IMR-90 (cell line): ENCODE data around the gene CAMK4. TPM values are rescaled to one million over a fixed set of nuclear protein-coding genes. Genes with fewer than 3 reads are reported as not detected.

Experiments
- ATAC-seq: fragments of 200-7000 bp; cut with Tn5 transposase; 2 replicates; pipeline ENCODE4 v1.9.1; 2020; ENCODE audit warnings: low read depth, mild to moderate bottlenecking, moderate library complexity
- BruUV-seq: library from RNA; stranded (reverse); fragments of 400-500 nt; replicated peaks from 2 replicates; lab custom pipeline; 2021; lab: Mats Ljungman, UMichigan
- CTCF ChIA-PET: fragments of 300-600 bp; formaldehyde crosslinking; extraction: SDS; loops from one replicate; lab custom pipeline; 2021; ENCODE audit warnings: antibody characterized with exemption; lab: Yijun Ruan, JAX
- POLR2A ChIA-PET: fragments of 300-600 bp; sonication (Branson Sonifier 250); formaldehyde crosslinking; loops from one replicate; lab custom pipeline; 2022; ENCODE audit warnings: antibody characterized with exemption; ENCODE audit not compliant: unreplicated experiment; lab: Charles Lee
- DNase-seq: peaks from one replicate; pipeline ENCODE4 v3.0.0; 2013
- H2AFZ ChIP-seq: replicated peaks from 2 replicates; pipeline ENCODE3; 2013; ENCODE audit warnings: low read length, mild to moderate bottlenecking; ENCODE audit not compliant: poor library complexity
- H2AK5ac ChIP-seq: 2 replicates; pipeline ENCODE4 v1.6.1; 2013; ENCODE audit warnings: low read depth, low read length, inconsistent platforms
- H2AK9ac ChIP-seq: replicated peaks from 2 replicates; pipeline ENCODE3; 2013; ENCODE audit warnings: mild to moderate bottlenecking, low read depth, low read length, moderate library complexity; ENCODE audit not compliant: poor library complexity
- H2BK120ac ChIP-seq: 2 replicates; pipeline ENCODE4 v1.6.1; 2013; ENCODE audit warnings: low read depth, low read length, inconsistent platforms
- H2BK15ac ChIP-seq: 3 replicates; pipeline ENCODE4 v1.6.1; 2013; ENCODE audit warnings: low read depth, low read length, inconsistent platforms
- H2BK20ac ChIP-seq: 2 replicates; pipeline ENCODE4 v1.6.1; 2013; ENCODE audit warnings: low read depth, mild to moderate bottlenecking, inconsistent platforms, low read length, moderate library complexity
- H2BK5ac ChIP-seq: 2 replicates; pipeline ENCODE4 v1.6.1; 2013; ENCODE audit warnings: mild to moderate bottlenecking, low read depth, low read length, inconsistent platforms; ENCODE audit not compliant: poor library complexity, severe bottlenecking
- H3K14ac ChIP-seq: replicated peaks from 2 replicates; pipeline ENCODE4 v1.6.1; 2013; ENCODE audit warnings: low read depth, low read length, inconsistent platforms
- H3K18ac ChIP-seq: 2 replicates; pipeline ENCODE4 v1.6.1; 2013; ENCODE audit warnings: low read depth, low read length, control low read depth
- H3K23ac ChIP-seq: 2 replicates; pipeline ENCODE4 v1.6.1; 2013; ENCODE audit warnings: low read depth, low read length, inconsistent platforms
- H3K27ac ChIP-seq: 2 replicates; pipeline ENCODE4 v1.5.1; 2013; ENCODE audit warnings: mild to moderate bottlenecking, control low read depth, low read length; ENCODE audit not compliant: insufficient read depth
- H3K27me3 ChIP-seq: 2 replicates; pipeline ENCODE4 v1.6.1; 2013; ENCODE audit warnings: low read length; ENCODE audit not compliant: control insufficient read depth, insufficient read depth
- H3K36me3 ChIP-seq: 2 replicates; pipeline ENCODE4 v1.6.1; 2013; ENCODE audit warnings: low read length, mixed read lengths; ENCODE audit not compliant: control insufficient read depth, insufficient read depth
- H3K4ac ChIP-seq: 2 replicates; pipeline ENCODE4 v1.6.1; 2013; ENCODE audit warnings: low read depth, low read length, inconsistent platforms
- H3K4me1 ChIP-seq: 2 replicates; pipeline ENCODE4 v1.6.1; 2013; ENCODE audit warnings: low read length, mixed read lengths; ENCODE audit not compliant: control insufficient read depth, insufficient read depth
- H3K4me2 ChIP-seq: 2 replicates; pipeline ENCODE4 v1.6.1; 2013; ENCODE audit warnings: low read depth, mild to moderate bottlenecking, control low read depth, low read length, moderate library complexity
- H3K4me3 ChIP-seq: 2 replicates; pipeline ENCODE4 v1.5.1; 2013; ENCODE audit warnings: low read depth, mild to moderate bottlenecking, control low read depth, low read length, moderate library complexity; ENCODE audit not compliant: insufficient read depth
- H3K56ac ChIP-seq: 2 replicates; pipeline ENCODE4 v1.6.1; 2013; ENCODE audit warnings: low read length, inconsistent platforms; ENCODE audit not compliant: insufficient read depth; ENCODE audit errors: extremely low read depth
- H3K79me1 ChIP-seq, 2 experiments: 2 replicates each; pipeline ENCODE4 v1.6.1; 2013; ENCODE audit warnings: low read length in 2 of 2, inconsistent platforms in 1 of 2, low read depth in 1 of 2
- H3K9ac ChIP-seq: 2 replicates; pipeline ENCODE4 v1.6.1; 2013; ENCODE audit warnings: low read depth, low read length, control low read depth
- H3K9me1 ChIP-seq: 2 replicates; pipeline ENCODE4 v1.6.1; 2013; ENCODE audit warnings: low read length, inconsistent platforms; ENCODE audit not compliant: insufficient read depth
- H3K9me3 ChIP-seq: 2 replicates; pipeline ENCODE4 v1.6.1; 2013; ENCODE audit warnings: low read length; ENCODE audit not compliant: control insufficient read depth, insufficient read depth
- H4K20me1 ChIP-seq: 2 replicates; pipeline ENCODE4 v1.6.1; 2013; ENCODE audit warnings: low read length, inconsistent platforms; ENCODE audit not compliant: insufficient read depth
- H4K5ac ChIP-seq: 2 replicates; pipeline ENCODE4 v1.6.1; 2013; ENCODE audit warnings: mild to moderate bottlenecking, low read depth, low read length, control low read depth
- H4K8ac ChIP-seq, 2 experiments: 2 replicates each; pipeline ENCODE4 v1.6.1; 2013; ENCODE audit warnings: low read depth in 2 of 2, low read length in 2 of 2, control low read depth in 1 of 2, inconsistent platforms in 1 of 2
- H4K91ac ChIP-seq: 2 replicates; pipeline ENCODE4 v1.6.1; 2013; ENCODE audit warnings: low read depth, low read length, inconsistent platforms; ENCODE audit not compliant: insufficient read depth
- BHLHE40 ChIP-seq: fragments of 150-350 bp; IDR thresholded peaks from 2 replicates; pipeline ENCODE4 v1.6.1; 2016; ENCODE audit warnings: mild to moderate bottlenecking, low read depth, low read length
- POLR2A ChIP-seq: IDR thresholded peaks from 2 replicates; pipeline ENCODE4 v1.6.1; 2012; ENCODE audit warnings: mild to moderate bottlenecking, low read depth, low read length
- RCOR1 ChIP-seq: IDR thresholded peaks from 2 replicates; pipeline ENCODE4 v1.6.1; 2012; ENCODE audit warnings: mild to moderate bottlenecking, low read length, improper control_type of control experiment; ENCODE audit not compliant: insufficient replicate concordance
- WGBS, 2 experiments: methylation state at CpG; one replicate each; pipeline versions ENCODE4 v1.1.5 to v1.1.7; 2013; ENCODE audit warnings: missing lambda C conversion rate in 2 of 2; ENCODE audit not compliant: insufficient read length in 1 of 2; ENCODE audit errors: extremely low coverage in 2 of 2; 5-methylcytosine and 5-hydroxymethylcytosine counted together
- dilution Hi-C: fragments of 300-500 bp; cut with HindIII; formaldehyde crosslinking; loops from one replicate; pipeline ENCODE4 v1.14.3; 2018; ENCODE audit warnings: low sequenced_read_pairs; ENCODE audit not compliant: unreplicated experiment
- in situ Hi-C: fragments of 300-500 bp; cut with MboI; formaldehyde crosslinking; loops from 3 replicates; pipeline ENCODE4 v1.14.3; 2019; ENCODE audit warnings: low sequenced_read_pairs, inconsistent platforms, mixed read lengths
- intact Hi-C: fragments of 100-400 bp; cut with micrococcal nuclease; formaldehyde crosslinking; loops from 2 replicates; pipeline ENCODE4 v1.10.0; 2022
- polyA plus RNA-seq, 3 experiments: library from polyadenylated mRNA; depleted of rRNA; stranded (reverse); fragments of >200 nt; gene quantifications; 2 replicates each; pipeline ENCODE4 v1.2.3, GENCODE V29; 2012; ENCODE audit warnings: low replicate concordance in 1 of 3
- total RNA-seq: library from RNA; depleted of rRNA; stranded (reverse); fragments of >200 nt; gene quantifications from 2 replicates; pipeline ENCODE4 v1.2.3, GENCODE V29; 2012
- TF ChIP-seq, protein P1 (sequence below): fragments of 150-350 bp; IDR thresholded peaks from 2 replicates; pipeline ENCODE4 v1.6.1; 2017; ENCODE audit warnings: mild to moderate bottlenecking, antibody characterized with exemption, low read length, low read depth
- TF ChIP-seq, protein P2 (sequence below): conservative IDR thresholded peaks from 2 replicates; pipeline ENCODE4 v1.5.1; 2012; ENCODE audit warnings: mild to moderate bottlenecking, low read depth, low read length, improper control_type of control experiment

CAMK4 gene
- total and polyA plus RNA-seq, 2 of the 4 experiments (the other 2 are of a cell fraction), result 3.7 to 4.8 TPM

GRCh38 chr5:111422245-111422644 is 198.1 kb downstream of the CAMK4 start:
- ChIA-PET POLR2A (no interaction called here), CTCF (interaction anchor here (0.6 kb wide), 1 partner anchor 238 kb away, joined by 3 read pairs; no protein-coding TSS in a partner anchor)
- no peak overlapping the region for H4K8ac ChIP-seq
- H3K23ac ChIP-seq, result no peak overlapping the region
- in situ Hi-C loops, result no loop called here
- no peak overlapping the region for H2BK15ac ChIP-seq
- no peaks in the 10 kb centered on the region for H3K4me1 ChIP-seq
- no peak overlapping the region for H3K27ac ChIP-seq
- intact Hi-C loops, result no loop called here
- no peak overlapping the region for H3K14ac ChIP-seq
- H3K9me3 ChIP-seq, result no peaks in the 10 kb centered on the region
- WGBS, 2 experiments, result no CpG with 5 or more reads among the region's 2 CpGs
- no peak overlapping the region for H2AK9ac ChIP-seq
- H3K27me3 ChIP-seq, result no peaks in the 10 kb centered on the region
- H3K4me2 ChIP-seq, result no peak overlapping the region
- no peaks in the 10 kb centered on the region for H3K36me3 ChIP-seq
- DNase-seq, result no peak
- H4K20me1 ChIP-seq, result no peaks in the 10 kb centered on the region
- H3K56ac ChIP-seq, result no peak overlapping the region
- H3K18ac ChIP-seq, result no peak overlapping the region
- H3K4ac ChIP-seq, result no peak overlapping the region
- no peak overlapping the region for H2BK5ac ChIP-seq
- H2BK120ac ChIP-seq, result no peak overlapping the region
- no peak for TF ChIP-seq RCOR1
- TF ChIP-seq, protein P1, sequence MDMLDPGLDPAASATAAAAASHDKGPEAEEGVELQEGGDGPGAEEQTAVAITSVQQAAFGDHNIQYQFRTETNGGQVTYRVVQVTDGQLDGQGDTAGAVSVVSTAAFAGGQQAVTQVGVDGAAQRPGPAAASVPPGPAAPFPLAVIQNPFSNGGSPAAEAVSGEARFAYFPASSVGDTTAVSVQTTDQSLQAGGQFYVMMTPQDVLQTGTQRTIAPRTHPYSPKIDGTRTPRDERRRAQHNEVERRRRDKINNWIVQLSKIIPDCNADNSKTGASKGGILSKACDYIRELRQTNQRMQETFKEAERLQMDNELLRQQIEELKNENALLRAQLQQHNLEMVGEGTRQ, result no peak
- TF ChIP-seq POLR2A, result no peak
- TF ChIP-seq BHLHE40, result no peak
- TF ChIP-seq, protein P2, sequence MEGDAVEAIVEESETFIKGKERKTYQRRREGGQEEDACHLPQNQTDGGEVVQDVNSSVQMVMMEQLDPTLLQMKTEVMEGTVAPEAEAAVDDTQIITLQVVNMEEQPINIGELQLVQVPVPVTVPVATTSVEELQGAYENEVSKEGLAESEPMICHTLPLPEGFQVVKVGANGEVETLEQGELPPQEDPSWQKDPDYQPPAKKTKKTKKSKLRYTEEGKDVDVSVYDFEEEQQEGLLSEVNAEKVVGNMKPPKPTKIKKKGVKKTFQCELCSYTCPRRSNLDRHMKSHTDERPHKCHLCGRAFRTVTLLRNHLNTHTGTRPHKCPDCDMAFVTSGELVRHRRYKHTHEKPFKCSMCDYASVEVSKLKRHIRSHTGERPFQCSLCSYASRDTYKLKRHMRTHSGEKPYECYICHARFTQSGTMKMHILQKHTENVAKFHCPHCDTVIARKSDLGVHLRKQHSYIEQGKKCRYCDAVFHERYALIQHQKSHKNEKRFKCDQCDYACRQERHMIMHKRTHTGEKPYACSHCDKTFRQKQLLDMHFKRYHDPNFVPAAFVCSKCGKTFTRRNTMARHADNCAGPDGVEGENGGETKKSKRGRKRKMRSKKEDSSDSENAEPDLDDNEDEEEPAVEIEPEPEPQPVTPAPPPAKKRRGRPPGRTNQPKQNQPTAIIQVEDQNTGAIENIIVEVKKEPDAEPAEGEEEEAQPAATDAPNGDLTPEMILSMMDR, result no peak
- no peaks in the 10 kb centered on the region for H3K9me1 ChIP-seq
- no peak overlapping the region for H2AFZ ChIP-seq
- no peak overlapping the region for H2BK20ac ChIP-seq
- no TSS peak for BruUV-seq
- H2AK5ac ChIP-seq, result no peak overlapping the region
- no peaks in the 10 kb centered on the region for H3K79me1 ChIP-seq
- dilution Hi-C loops, result no loop called here
- H3K9ac ChIP-seq, result no peak overlapping the region
- no peak overlapping the region for H4K91ac ChIP-seq
- ATAC-seq, result no peak
- H4K5ac ChIP-seq, result no peak overlapping the region
- H3K4me3 ChIP-seq, result no peak overlapping the region
